ENCODE measurements around the gene SLC34A3. TPM values are rescaled to one million over a fixed set of nuclear protein-coding genes. Genes with fewer than 3 reads are reported as not detected.

The SLC34A3 gene
- total and polyA plus RNA-seq, 2 donors (not counting 3 experiments of a cell fraction or from before 2014, with no cell fraction given): not detected

GRCh38 chr9:137226338-137227053 is 4.2 kb upstream of the SLC34A3 start:
- Histone ChIP-seq H3K9me3 (replicated peaks; ENCODE audit: control insufficient read depth, insufficient read depth, low read length) (no peaks in the 10 kb centered on the region), H3K9me1 (replicated peaks; ENCODE audit: control insufficient read depth, extremely low read depth, insufficient read depth, low read length) (no peaks in the 10 kb centered on the region), H3K27me3 (ENCODE audit: control insufficient read depth in 2 of 2, insufficient read depth in 2 of 2, low read length in 2 of 2) (no peaks in the 10 kb centered on the region), H3K9ac (replicated peaks; ENCODE audit: extremely low read depth, insufficient read depth, low read length) (no peak overlapping the region), H3K4me2 (ENCODE audit: insufficient read depth, low read length) (no peak overlapping the region), H3K4me1 (ENCODE audit: control insufficient read depth, extremely low read depth, insufficient read depth, low read length) (peaks cover 12% of the 10 kb centered on the region), H3K79me2 (ENCODE audit: control insufficient read depth, insufficient read depth, low read length) (no peaks in the 10 kb centered on the region), H4K20me1 (replicated peaks; ENCODE audit: control insufficient read depth, extremely low read depth, insufficient read depth, low read length) (no peaks in the 10 kb centered on the region), H2AFZ (ENCODE audit: low read depth, low read length) (no peak overlapping the region), H3K36me3 (ENCODE audit: control insufficient read depth in 2 of 2, extremely low read depth in 1 of 2, insufficient read depth in 2 of 2, low read length in 2 of 2) (no peaks in the 10 kb centered on the region), H3K4me3 (replicated peaks in 1 of 3; ENCODE audit: insufficient read depth in 1 of 3, low read depth in 1 of 3, low read length in 3 of 3) (no peak overlapping the region), H3K27ac (ENCODE audit: insufficient read depth, low read depth, low read length) (no peak overlapping the region)
- CTCF ChIA-PET: interaction anchor here (0.6 to 6.3 kb wide), 16 partner anchors 11 to 197 kb away, joined by 3 to 63 read pairs (median 6); partner anchors contain the start of genes ANAPC2, NPDC1, SSNA1 and TPRN
- TF ChIP-seq POLR2AphosphoS5 (IDR thresholded peaks at IDR 0.05; ENCODE audit: insufficient read depth, low read depth, low read length): no peak
- TF ChIP-seq MAX (IDR thresholded peaks at IDR 0.05; ENCODE audit: insufficient read depth, insufficient read length): no peak
- DNase-seq (ENCODE audit: low read depth, low spot score) (no peak), FAIRE-seq (no peak)
- intact Hi-C loops (cut with micrococcal nuclease) (loop anchor here (1.0 to 2.0 kb wide), 3 partner anchors 50 to 180 kb away; partner anchors contain the start of gene NPDC1), dilution Hi-C loops (cut with MboI; ENCODE audit: extremely low pct_ligation_motif_present, low sequenced_read_pairs) (no loop called here)
- POLR2A ChIA-PET: no interaction called here
- no TSS peak for BruUV-seq (replicated peaks)

- BruUV-seq (replicated peaks): no TSS peak
- TF ChIP-seq FOS (IDR thresholded peaks at IDR 0.05; ENCODE audit: borderline replicate concordance, insufficient read depth, low read length): no peak
- TF ChIP-seq POLR2AphosphoS5 (IDR thresholded peaks at IDR 0.05; ENCODE audit: insufficient read depth, low read depth, low read length): no peak
- no peak for TF ChIP-seq MAX (IDR thresholded peaks at IDR 0.05; ENCODE audit: insufficient read depth, insufficient read length)
- TF ChIP-seq EZH2 (IDR thresholded peaks at IDR 0.05; ENCODE audit: borderline replicate concordance, low read depth, low read length, severe bottlenecking): no peak
- TF ChIP-seq CTCF (IDR thresholded peaks at IDR 0.05; ENCODE audit: extremely low read depth in 1 of 2, insufficient read depth in 1 of 2, low read depth in 1 of 2, low read length in 2 of 2): peak; percentile 86 to 95
- Histone ChIP-seq H3K27ac (ENCODE audit: insufficient read depth, low read depth, low read length) (no peak within 1 kb of the TSS), H3K4me1 (ENCODE audit: control insufficient read depth, extremely low read depth, insufficient read depth, low read length) (peaks cover 12% of the 10 kb centered on the region), H3K9ac (replicated peaks; ENCODE audit: extremely low read depth, insufficient read depth, low read length) (no peak within 1 kb of the TSS), H4K20me1 (replicated peaks; ENCODE audit: control insufficient read depth, extremely low read depth, insufficient read depth, low read length) (no peaks in the 10 kb centered on the region), H3K4me3 (replicated peaks in 1 of 3; ENCODE audit: insufficient read depth in 1 of 3, low read depth in 1 of 3, low read length in 3 of 3) (no peak within 1 kb of the TSS), H3K27me3 (ENCODE audit: control insufficient read depth in 2 of 2, insufficient read depth in 2 of 2, low read length in 2 of 2) (no peaks in the 10 kb centered on the region), H3K4me2 (ENCODE audit: insufficient read depth, low read length) (no peak within 1 kb of the TSS), H2AFZ (ENCODE audit: low read depth, low read length) (no peak within 1 kb of the TSS), H3K79me2 (ENCODE audit: control insufficient read depth, insufficient read depth, low read length) (no peaks in the 10 kb centered on the region), H3K36me3 (ENCODE audit: control insufficient read depth in 2 of 2, extremely low read depth in 1 of 2, insufficient read depth in 2 of 2, low read length in 2 of 2) (no peaks in the 10 kb centered on the region), H3K9me1 (replicated peaks; ENCODE audit: control insufficient read depth, extremely low read depth, insufficient read depth, low read length) (no peaks in the 10 kb centered on the region), H3K9me3 (replicated peaks; ENCODE audit: control insufficient read depth, insufficient read depth, low read length) (no peaks in the 10 kb centered on the region)
- FAIRE-seq: peak; percentile 90
- intact Hi-C loops (cut with micrococcal nuclease) (loop anchor here (1.0 to 2.0 kb wide), 3 partner anchors 50 to 181 kb away; partner anchors contain the start of gene NPDC1), dilution Hi-C loops (cut with MboI; ENCODE audit: extremely low pct_ligation_motif_present, low sequenced_read_pairs) (no loop called here)
- CTCF ChIA-PET: interaction anchor here (0.6 to 6.3 kb wide), 31 partner anchors 10 to 380 kb away, joined by 3 to 63 read pairs (median 5); partner anchors contain the start of genes ANAPC2, DPP7, NPDC1 and SSNA1
- POLR2A ChIA-PET: interaction anchor here (0.6 kb wide), 2 partner anchors 14 to 24 kb away, joined by 4 to 5 read pairs; partner anchors contain the start of gene TUBB4B
- DNase-seq (ENCODE audit: low read depth, low spot score): peak; percentile 68
These were observed 3.4 kb upstream of the SLC34A3 start, which contains the start of gene RNF224 for GRCh38 chr9:137227054-137227852. RNF224 (plus strand) TSS chr9:137227502; CDS start chr9:137228336, 834 bp downstream.
